HUES6 (cell line): Measurements from ENCODE around the gene CUX1.

ENCODE experiments used
- H3K27ac ChIP-seq: 2 replicates; pipeline ENCODE4 v1.7.0; 2013; ENCODE audit warnings: low read depth, mild to moderate bottlenecking, low read length, inconsistent platforms
- H3K27me3 ChIP-seq: 2 replicates; pipeline ENCODE4 v1.6.1; 2013; ENCODE audit warnings: low read length; ENCODE audit not compliant: control insufficient read depth, insufficient read depth
- H3K36me3 ChIP-seq: 2 replicates; pipeline ENCODE4 v1.6.1; 2013; ENCODE audit warnings: low read length; ENCODE audit not compliant: control insufficient read depth, insufficient read depth
- H3K4me1 ChIP-seq: 2 replicates; pipeline ENCODE4 v1.6.1; 2013; ENCODE audit warnings: low read length; ENCODE audit not compliant: control insufficient read depth, insufficient read depth
- H3K4me3 ChIP-seq: 2 replicates; pipeline ENCODE4 v1.5.1; 2013; ENCODE audit warnings: low read depth, low read length
- H3K9ac ChIP-seq: one replicate; pipeline ENCODE4 v1.6.1; 2013; ENCODE audit warnings: mild to moderate bottlenecking, low read length
- H3K9me3 ChIP-seq: 2 replicates; pipeline ENCODE4 v1.6.1; 2013; ENCODE audit warnings: low read depth, low read length; ENCODE audit not compliant: control insufficient read depth, insufficient read depth

CUX1 gene

GRCh38 chr7:101902680-101903514, 85.5 kb downstream of the CUX1 start:
- Histone ChIP-seq H3K9ac (no peak overlapping the region), H3K9me3 (no peaks in the 10 kb centered on the region), H3K27me3 (no peaks in the 10 kb centered on the region), H3K27ac (no peak overlapping the region), H3K4me1 (peaks cover 7% of the 10 kb centered on the region; the same call in 1 of the 2 replicates), H3K36me3 (peaks cover 2% of the 10 kb centered on the region; the same call in 1 of the 2 replicates), H3K4me3 (no peak overlapping the region)

GRCh38 chr7:101903515-101903868, 86.1 kb downstream of the CUX1 start:
- no peaks in the 10 kb centered on the region for H3K9me3 ChIP-seq
- H3K9ac ChIP-seq = no peak overlapping the region
- no peak overlapping the region for H3K4me3 ChIP-seq
- H3K36me3 ChIP-seq = 0 out of 2 replicates have a peak, but pooled peaks cover 2% of the 10 kb centered on the region
- no peak overlapping the region for H3K27ac ChIP-seq
- no peaks in the 10 kb centered on the region for H3K27me3 ChIP-seq
- H3K4me1 ChIP-seq = peaks cover 7% of the 10 kb centered on the region; the same call in 1 of the 2 replicates

- Histone ChIP-seq H3K4me3 (no peak overlapping the region), H3K9me3 (no peaks in the 10 kb centered on the region), H3K4me1 (peaks cover 7% of the 10 kb centered on the region; the same call in 1 of the 2 replicates), H3K9ac (no peak overlapping the region), H3K36me3 (no peaks in the 10 kb centered on the region), H3K27ac (no peak overlapping the region), H3K27me3 (no peaks in the 10 kb centered on the region)
These were observed 86.6 kb downstream of the CUX1 start for GRCh38 chr7:101904019-101904418.

GRCh38 chr7:101905203-101905865, 87.9 kb downstream of the CUX1 start:
- no peaks in the 10 kb centered on the region for H3K36me3 ChIP-seq
- no peak overlapping the region for H3K27ac ChIP-seq
- no peaks in the 10 kb centered on the region for H3K27me3 ChIP-seq
- no peak overlapping the region for H3K4me3 ChIP-seq
- H3K4me1 ChIP-seq = peaks cover 7% of the 10 kb centered on the region; the same call in 1 of the 2 replicates
- H3K9ac ChIP-seq = no peak overlapping the region
- H3K9me3 ChIP-seq = no peaks in the 10 kb centered on the region

- Histone ChIP-seq H3K9me3 (no peaks in the 10 kb centered on the region), H3K27ac (no peak overlapping the region), H3K4me3 (no peak overlapping the region), H3K4me1 (peaks cover 12% of the 10 kb centered on the region; the same call in 1 of the 2 replicates), H3K27me3 (no peaks in the 10 kb centered on the region), H3K9ac (no peak overlapping the region), H3K36me3 (no peaks in the 10 kb centered on the region)
These were observed 89.1 kb downstream of the CUX1 start for GRCh38 chr7:101906291-101907240.

GRCh38 chr7:101910991-101911799, 93.8 kb downstream of the CUX1 start:
- H3K9ac ChIP-seq = no peak overlapping the region
- H3K4me1 ChIP-seq = peaks cover 32% of the 10 kb centered on the region
- H3K27ac ChIP-seq = no peak overlapping the region
- no peaks in the 10 kb centered on the region for H3K27me3 ChIP-seq
- no peak overlapping the region for H3K4me3 ChIP-seq
- no peaks in the 10 kb centered on the region for H3K9me3 ChIP-seq
- peaks cover 8% of the 10 kb centered on the region for H3K36me3 ChIP-seq

GRCh38 chr7:101911800-101912715, 94.6 kb downstream of the CUX1 start:
- Histone ChIP-seq H3K9ac (no peak overlapping the region), H3K36me3 (peaks cover 14% of the 10 kb centered on the region), H3K4me3 (no peak overlapping the region), H3K9me3 (no peaks in the 10 kb centered on the region), H3K4me1 (peaks cover 32% of the 10 kb centered on the region), H3K27me3 (no peaks in the 10 kb centered on the region), H3K27ac (no peak overlapping the region)

- no peak overlapping the region for H3K4me3 ChIP-seq
- H3K27me3 ChIP-seq = no peaks in the 10 kb centered on the region
- H3K27ac ChIP-seq = no peak overlapping the region
- peaks cover 21% of the 10 kb centered on the region for H3K36me3 ChIP-seq
- H3K9ac ChIP-seq = no peak overlapping the region
- peaks cover 32% of the 10 kb centered on the region for H3K4me1 ChIP-seq
- no peaks in the 10 kb centered on the region for H3K9me3 ChIP-seq
These were observed 95.3 kb downstream of the CUX1 start for GRCh38 chr7:101912716-101913110.

GRCh38 chr7:101913247-101913721, 95.9 kb downstream of the CUX1 start:
- Histone ChIP-seq H3K4me3 (no peak overlapping the region), H3K27me3 (no peaks in the 10 kb centered on the region), H3K27ac (no peak overlapping the region), H3K36me3 (peaks cover 27% of the 10 kb centered on the region), H3K9me3 (no peaks in the 10 kb centered on the region), H3K9ac (no peak overlapping the region), H3K4me1 (peaks cover 32% of the 10 kb centered on the region)
